Liver (tissue), 9 donors: ENCODE measurements around the gene GLRX3. TPM values are rescaled to one million over a fixed set of nuclear protein-coding genes. Genes with fewer than 3 reads are reported as not detected.
A peak's percentile ranks its signal among the peaks of the same experiment; 100 is the strongest.

ENCODE experiments used
- DNase-seq: peaks from one replicate; pipeline ENCODE4 v3.0.0-alpha.2; 2017; ENCODE audit warnings: low spot score
- H3K27ac ChIP-seq, 2 donors: one replicate each; pipeline ENCODE4 v1.7.0; 2013; ENCODE audit warnings: inconsistent platforms in 2 of 2, low read length in 2 of 2, control low read depth in 1 of 2, low read depth in 1 of 2, mild to moderate bottlenecking in 1 of 2
- H3K27me3 ChIP-seq, 4 donors: one replicate each; pipeline versions ENCODE4 v1.6.1 to v1.7.0; 2013; ENCODE audit warnings: low read length in 3 of 4, inconsistent platforms in 1 of 4, mild to moderate bottlenecking in 1 of 4, moderate library complexity in 1 of 4; ENCODE audit not compliant: control insufficient read depth in 4 of 4, insufficient read depth in 4 of 4
- H3K36me3 ChIP-seq, 4 donors: one replicate each; pipeline versions ENCODE4 v1.6.1 to v1.7.0; 2013; ENCODE audit warnings: low read length in 3 of 4, mild to moderate bottlenecking in 3 of 4, low read depth in 1 of 4, moderate library complexity in 1 of 4; ENCODE audit not compliant: control insufficient read depth in 4 of 4, insufficient read depth in 3 of 4
- H3K4me1 ChIP-seq, 4 donors: one replicate each; pipeline versions ENCODE4 v1.6.1 to v1.7.0; 2013; ENCODE audit warnings: low read length in 3 of 4, mild to moderate bottlenecking in 3 of 4, moderate library complexity in 1 of 4; ENCODE audit not compliant: control insufficient read depth in 4 of 4, insufficient read depth in 4 of 4
- H3K4me3 ChIP-seq, 3 donors: one replicate each; pipeline versions ENCODE4 v1.6.1 to v1.7.0; 2013; ENCODE audit warnings: low read length in 3 of 3, control low read depth in 1 of 3, low read depth in 1 of 3, mild to moderate bottlenecking in 1 of 3
- H3K9ac ChIP-seq, 2 donors: one replicate each; pipeline ENCODE4 v1.7.0; 2013; ENCODE audit warnings: low read length in 2 of 2, mild to moderate bottlenecking in 2 of 2, moderate library complexity in 2 of 2, control low read depth in 1 of 2, low read depth in 1 of 2
- H3K9me3 ChIP-seq, 4 donors: one replicate each; pipeline versions ENCODE4 v1.6.1 to v1.7.0; 2013; ENCODE audit warnings: low read length in 3 of 4; ENCODE audit not compliant: control insufficient read depth in 4 of 4
- ATF3 ChIP-seq: IDR thresholded peaks from 2 replicates; pipeline ENCODE4 v1.6.1; 2016; ENCODE audit warnings: antibody characterized with exemption
- EGR1 ChIP-seq, 2 donors: IDR thresholded peaks; 2 replicates each; pipeline ENCODE4 v1.6.1; 2016 to 2018; ENCODE audit warnings: antibody characterized with exemption in 2 of 2, low read depth in 2 of 2
- FOXA1 ChIP-seq: IDR thresholded peaks from 2 replicates; pipeline ENCODE4 v1.6.1; 2016; ENCODE audit warnings: antibody characterized with exemption
- HNF4A ChIP-seq, 2 donors: conservative IDR thresholded peaks; 2 replicates each; pipeline ENCODE4 v1.6.1; 2016; ENCODE audit warnings: antibody characterized with exemption in 2 of 2, mild to moderate bottlenecking in 2 of 2
- JUND ChIP-seq, 2 donors: IDR thresholded peaks; 2 replicates each; pipeline ENCODE4 v1.6.1; 2016; ENCODE audit warnings: antibody characterized with exemption in 2 of 2
- NR2F2 ChIP-seq: IDR thresholded peaks from 2 replicates; pipeline ENCODE4 v1.6.1; 2016; ENCODE audit warnings: antibody characterized with exemption
- RAD21 ChIP-seq, 2 donors: IDR thresholded peaks; 2 replicates each; pipeline ENCODE4 v1.6.1; 2016; ENCODE audit warnings: antibody characterized with exemption in 2 of 2, mild to moderate bottlenecking in 2 of 2
- SP1 ChIP-seq: IDR thresholded peaks from 2 replicates; pipeline ENCODE4 v1.6.1; 2018; ENCODE audit warnings: antibody characterized with exemption, mild to moderate bottlenecking
- TAF1 ChIP-seq: conservative IDR thresholded peaks from 2 replicates; pipeline ENCODE4 v1.6.1; 2016; ENCODE audit warnings: antibody characterized with exemption, mild to moderate bottlenecking
- YY1 ChIP-seq: IDR thresholded peaks from 2 replicates; pipeline ENCODE4 v1.6.1; 2016; ENCODE audit warnings: antibody characterized with exemption, mild to moderate bottlenecking
- ZBTB33 ChIP-seq: IDR thresholded peaks from 2 replicates; pipeline ENCODE4 v1.6.1; 2016; ENCODE audit warnings: antibody characterized with exemption
- WGBS: extraction: QIAGEN DNeasy Blood & Tissue Kit; methylation state at CpG from one replicate; pipeline ENCODE4 v1.1.7; 2013; 5-methylcytosine and 5-hydroxymethylcytosine counted together
- polyA plus RNA-seq, 2 donors: library from polyadenylated mRNA; stranded (reverse) in 1 of 2; unstranded in 1 of 2; fragments of 200-250 nt in 1 of 2; fragments of >200 nt in 1 of 2; fragmentation: Nextera tagmentation in 1 of 2; extraction: Ambion mirVana in 1 of 2; gene quantifications; one replicate each; pipeline versions ENCODE4 v1.2.1 to v1.2.3, GENCODE V29; 2013 to 2015
- total RNA-seq, 2 donors: library from RNA; depleted of rRNA; stranded (reverse); fragments of >200 nt; gene quantifications; one replicate each; pipeline ENCODE4 v1.2.3, GENCODE V29; 2014
- donor health status: healthy.
- donor health status: healthy.
- donor health status: healthy.
- donor health status: healthy.
- donor health status: healthy.

The GLRX3 gene
- total and polyA plus RNA-seq, 4 donors: 24.0 to 34.0 (median 28.5) TPM

- Histone ChIP-seq H3K27ac (peak overlapping the region; percentile 86 to 94), H3K4me1 (peaks cover 7 to 28% (median 21%) of the 10 kb centered on the region in 4 donors), H3K36me3 (no peaks in the 10 kb centered on the region), H3K9me3 (no peaks in the 10 kb centered on the region), H3K9ac (peak overlapping the region; percentile 1 to 53), H3K27me3 (no peaks in the 10 kb centered on the region), H3K4me3 (peak overlapping the region; percentile 88 to 99 (median 94))
- no peak for DNase-seq
- TF ChIP-seq SP1: no peak
- WGBS: 82% methylated on average over 28 of the region's 28 CpGs
These were observed 1.7 kb downstream of the GLRX3 start for GRCh38 chr10:130137659-130138478.

- H3K4me1 ChIP-seq: peaks cover 7 to 28% (median 21%) of the 10 kb centered on the region in 4 donors
- WGBS: 67% methylated on average over 3 of the region's 3 CpGs
- TF ChIP-seq ZBTB33: no peak
- TF ChIP-seq JUND (IDR thresholded peaks at IDR 0.05): peak in 1 of 2 donors; percentile 41
- TF ChIP-seq YY1: no peak
- H3K27me3 ChIP-seq: no peaks in the 10 kb centered on the region
- H3K9me3 ChIP-seq: no peaks in the 10 kb centered on the region
- no peak overlapping the region for H3K9ac ChIP-seq
- H3K36me3 ChIP-seq: no peaks in the 10 kb centered on the region
- H3K27ac ChIP-seq: no peak overlapping the region
- DNase-seq: no peak
- H3K4me3 ChIP-seq: no peak overlapping the region
These were observed 2.3 kb downstream of the GLRX3 start for GRCh38 chr10:130138479-130138866.

- 98% methylated on average over 1 of the region's 1 CpG for whole genome bisulfite sequencing
- Histone ChIP-seq H3K27me3 (no peaks in the 10 kb centered on the region), H3K36me3 (no peaks in the 10 kb centered on the region), H3K27ac (no peak overlapping the region), H3K4me1 (peaks cover 7 to 28% (median 20%) of the 10 kb centered on the region in 4 donors), H3K9me3 (no peaks in the 10 kb centered on the region), H3K4me3 (no peak overlapping the region), H3K9ac (no peak overlapping the region)
- no peak for DNase-seq
- TF ChIP-seq NR2F2: no peak
- TF ChIP-seq FOXA1: no peak
- no peak for TF ChIP-seq HNF4A (conservative IDR thresholded peaks at IDR 0.05)
- no peak for TF ChIP-seq EGR1 (IDR thresholded peaks at IDR 0.05; ENCODE audit: low read depth in 2 of 2)
- TF ChIP-seq TAF1: no peak
- TF ChIP-seq YY1: no peak
- TF ChIP-seq RAD21 (IDR thresholded peaks at IDR 0.05): no peak
- TF ChIP-seq ATF3: no peak
- no peak for TF ChIP-seq SP1
These were observed 4.2 kb downstream of the GLRX3 start for GRCh38 chr10:130140425-130140824.

- DNase-seq: no peak
- WGBS: 91% methylated on average over 4 of the region's 4 CpGs
- no peaks in the 10 kb centered on the region for H3K9me3 ChIP-seq
- no peak overlapping the region for H3K27ac ChIP-seq
- H3K27me3 ChIP-seq: no peaks in the 10 kb centered on the region
- H3K9ac ChIP-seq: no peak overlapping the region
- no peak overlapping the region for H3K4me3 ChIP-seq
- TF ChIP-seq HNF4A (conservative IDR thresholded peaks at IDR 0.05) (no peak), TAF1 (no peak), RAD21 (IDR thresholded peaks at IDR 0.05) (no peak), ZBTB33 (no peak)
- peaks cover 2 to 22% (median 15%) of the 10 kb centered on the region in 4 donors for H3K4me1 ChIP-seq
- H3K36me3 ChIP-seq: peaks cover 0 to 3% (median 1%) of the 10 kb centered on the region in 4 donors
These were observed 4.8 kb downstream of the GLRX3 start for GRCh38 chr10:130141038-130141437.
